OCI-LY7 (cell line): ENCODE data around the gene ENTR1.
A peak's percentile ranks its signal among the peaks of the same experiment; 100 is the strongest.

Experiments used
- CTCF ChIP-seq: fragments of 200-600 bp; sonication (generic); conservative IDR thresholded peaks from 2 replicates; pipeline ENCODE4 v1.5.1; 2014; ENCODE audit warnings: mild to moderate bottlenecking, antibody characterized with exemption, low read length, moderate library complexity, mixed read lengths
- EZH2phosphoT487 ChIP-seq: fragments of 200-600 bp; sonication (generic); IDR thresholded peaks from 2 replicates; pipeline ENCODE4 v1.6.1; 2018; ENCODE audit warnings: low read depth, borderline replicate concordance, mild to moderate bottlenecking, mixed run types, antibody characterized with exemption, low read length, moderate library complexity, mixed read lengths

GRCh38 chr9:136451221-136451877, 40.9 kb upstream of the ENTR1 start:
- TF ChIP-seq CTCF: 0 out of 2 replicates have a peak, but pooled peaks have one; percentile 10
- TF ChIP-seq EZH2phosphoT487: no peak
